ENCODE results near the gene GABARAPL1. TPM values are rescaled to one million over a fixed set of nuclear protein-coding genes. Genes with fewer than 3 reads are reported as not detected.

Gene GABARAPL1
- total RNA-seq, 3 donors from 2014 or later = 146 to 182 (median 155) TPM

GRCh38 chr12:10170216-10170615, 42.5 kb upstream of the GABARAPL1 start:
- Histone ChIP-seq H3K4me3 (no peak overlapping the region), H3K4me1 (no peaks in the 10 kb centered on the region), H3K36me3 (no peaks in the 10 kb centered on the region), H3K27me3 (no peaks in the 10 kb centered on the region), H3K27ac (no peak overlapping the region), H3K9me3 (no peaks in the 10 kb centered on the region)
- no peak for DNase-seq (ENCODE audit: low spot score in 2 of 2)
- no peak for TF ChIP-seq POLR2AphosphoS5 (IDR thresholded peaks at IDR 0.05)
- TF ChIP-seq POLR2A (IDR thresholded peaks at IDR 0.05) = no peak
- TF ChIP-seq, protein P1, sequence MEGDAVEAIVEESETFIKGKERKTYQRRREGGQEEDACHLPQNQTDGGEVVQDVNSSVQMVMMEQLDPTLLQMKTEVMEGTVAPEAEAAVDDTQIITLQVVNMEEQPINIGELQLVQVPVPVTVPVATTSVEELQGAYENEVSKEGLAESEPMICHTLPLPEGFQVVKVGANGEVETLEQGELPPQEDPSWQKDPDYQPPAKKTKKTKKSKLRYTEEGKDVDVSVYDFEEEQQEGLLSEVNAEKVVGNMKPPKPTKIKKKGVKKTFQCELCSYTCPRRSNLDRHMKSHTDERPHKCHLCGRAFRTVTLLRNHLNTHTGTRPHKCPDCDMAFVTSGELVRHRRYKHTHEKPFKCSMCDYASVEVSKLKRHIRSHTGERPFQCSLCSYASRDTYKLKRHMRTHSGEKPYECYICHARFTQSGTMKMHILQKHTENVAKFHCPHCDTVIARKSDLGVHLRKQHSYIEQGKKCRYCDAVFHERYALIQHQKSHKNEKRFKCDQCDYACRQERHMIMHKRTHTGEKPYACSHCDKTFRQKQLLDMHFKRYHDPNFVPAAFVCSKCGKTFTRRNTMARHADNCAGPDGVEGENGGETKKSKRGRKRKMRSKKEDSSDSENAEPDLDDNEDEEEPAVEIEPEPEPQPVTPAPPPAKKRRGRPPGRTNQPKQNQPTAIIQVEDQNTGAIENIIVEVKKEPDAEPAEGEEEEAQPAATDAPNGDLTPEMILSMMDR (IDR thresholded peaks at IDR 0.05) = no peak
- intact Hi-C loops (cut with DNase I; ENCODE audit: low total_unique reads) = no loop called here

DNA sequence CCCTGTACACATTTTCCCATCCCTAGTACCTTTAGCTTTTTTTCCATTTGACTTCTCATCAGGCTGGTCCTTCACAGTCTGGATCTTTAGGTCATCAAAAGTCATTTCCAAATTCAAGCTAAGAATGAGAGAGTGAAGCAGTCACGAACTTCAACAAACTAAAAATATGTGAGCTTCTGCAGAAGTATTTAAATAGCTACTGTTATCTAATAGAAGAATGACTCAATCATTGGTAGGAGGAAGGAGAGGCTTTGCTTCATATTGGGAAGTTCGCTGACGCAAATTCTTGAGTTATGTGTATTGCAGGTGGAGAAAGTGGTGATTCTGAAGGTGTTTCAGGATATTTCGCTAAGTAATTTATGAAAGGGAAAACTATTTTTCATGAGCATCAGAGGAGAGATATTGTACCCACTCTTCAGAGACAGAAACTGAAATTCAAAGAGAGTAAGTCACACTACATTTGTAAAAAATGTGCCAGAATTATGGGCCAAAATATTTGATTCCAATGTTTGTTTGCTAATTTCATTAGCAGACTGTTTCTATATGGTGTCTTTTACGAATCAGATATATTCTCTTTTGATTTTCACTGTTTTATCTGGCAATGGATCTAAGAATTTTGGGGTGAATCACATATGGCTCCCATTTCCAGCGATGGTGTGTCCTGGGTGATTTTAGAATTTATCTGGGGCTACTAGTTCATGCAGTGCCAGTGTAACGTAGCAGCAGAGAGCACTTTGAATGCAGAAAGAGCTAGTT, 40.5 kb upstream of the GABARAPL1 start, which contains the start of gene OLR1:
TSS of gene OLR1 (minus strand) at position 160 of the 756 bp plus-strand sequence. CDS start at position 105, 55 bp downstream.
- Histone ChIP-seq H3K9me3 (no peaks in the 10 kb centered on the region), H3K4me3 (no peak within 1 kb of the TSS), H3K4me1 (peaks cover 0 to 6% of the 10 kb centered on the region in 2 donors), H3K36me3 (no peaks in the 10 kb centered on the region), H3K27me3 (no peaks in the 10 kb centered on the region), H3K27ac (no peak within 1 kb of the TSS)
- intact Hi-C loops (cut with DNase I; ENCODE audit: low total_unique reads) = no loop called here
- TF ChIP-seq POLR2A (IDR thresholded peaks at IDR 0.05) = no peak
- no peak for TF ChIP-seq POLR2AphosphoS5 (IDR thresholded peaks at IDR 0.05)
- TF ChIP-seq, protein P1 (IDR thresholded peaks at IDR 0.05) = no peak
- no peak for DNase-seq (ENCODE audit: low spot score in 2 of 2)

- TF ChIP-seq POLR2AphosphoS5 (IDR thresholded peaks at IDR 0.05) (no peak), POLR2A (IDR thresholded peaks at IDR 0.05) (no peak)
- TF ChIP-seq, protein P1 (IDR thresholded peaks at IDR 0.05) = no peak
- Histone ChIP-seq H3K27me3 (no peaks in the 10 kb centered on the region), H3K4me1 (peaks cover 0 to 6% of the 10 kb centered on the region in 2 donors), H3K9me3 (no peaks in the 10 kb centered on the region), H3K27ac (no peak overlapping the region), H3K4me3 (no peak overlapping the region), H3K36me3 (no peaks in the 10 kb centered on the region)
- DNase-seq (ENCODE audit: low spot score in 2 of 2) = no peak
- intact Hi-C loops (cut with DNase I; ENCODE audit: low total_unique reads) = no loop called here
These were observed 37.6 kb upstream of the GABARAPL1 start for GRCh38 chr12:10174986-10175614.

DNA sequence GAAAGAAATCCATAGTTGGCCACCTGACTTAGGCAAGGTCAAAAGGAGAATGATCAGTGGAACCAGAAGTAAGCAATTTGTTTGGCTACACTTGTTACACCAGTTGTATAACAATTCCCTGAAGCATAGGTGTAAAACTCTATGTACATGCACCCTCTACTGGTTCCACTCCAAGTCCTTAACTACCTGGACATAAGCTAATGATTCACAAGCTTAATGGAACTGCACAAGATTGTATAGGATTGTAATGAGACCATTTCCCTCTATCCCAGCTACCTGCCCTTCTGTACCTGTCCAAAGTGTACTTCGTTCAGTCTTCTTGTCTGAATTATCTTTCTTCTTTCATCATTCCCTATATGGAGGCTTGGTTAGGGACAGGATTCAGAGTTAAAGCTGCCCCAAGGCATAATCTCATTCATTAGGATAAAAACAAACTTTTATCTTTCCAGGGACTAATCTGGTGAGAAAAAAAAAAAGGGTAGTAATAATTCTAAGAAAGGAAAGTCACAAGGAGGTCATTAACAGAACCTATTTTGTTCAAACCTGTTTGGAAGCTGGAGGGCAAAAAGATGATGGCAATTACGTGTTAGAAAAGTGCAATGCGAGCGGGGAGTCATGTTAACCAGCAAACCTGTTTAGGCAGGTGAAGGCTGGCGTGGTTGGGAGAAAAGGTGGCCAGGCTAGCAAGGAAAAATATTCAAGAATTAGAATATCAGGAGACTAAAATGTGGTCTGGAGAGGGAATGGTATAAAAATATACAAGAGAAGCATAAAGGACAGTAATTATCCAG, 36.6 kb upstream of the GABARAPL1 start:
- intact Hi-C loops (cut with DNase I; ENCODE audit: low total_unique reads) = no loop called here
- H3K27me3 ChIP-seq = no peaks in the 10 kb centered on the region
- DNase-seq (ENCODE audit: low spot score in 2 of 2) = peak in 1 of 2 donors; percentile 75
- H3K9me3 ChIP-seq = no peaks in the 10 kb centered on the region
- peak overlapping the region in 1 of 2 donors; percentile 59 for H3K27ac ChIP-seq
- H3K4me1 ChIP-seq = peaks cover 0 to 6% of the 10 kb centered on the region in 2 donors
- H3K4me3 ChIP-seq = no peak overlapping the region
- H3K36me3 ChIP-seq = no peaks in the 10 kb centered on the region
- no peak for TF ChIP-seq POLR2A (IDR thresholded peaks at IDR 0.05)
- no peak for TF ChIP-seq POLR2AphosphoS5 (IDR thresholded peaks at IDR 0.05)
- TF ChIP-seq, protein P1 (IDR thresholded peaks at IDR 0.05) = no peak
